K562 (cell line): ENCODE data around the gene TRIM37. TPM values are rescaled to one million over a fixed set of nuclear protein-coding genes. Genes with fewer than 3 reads are reported as not detected.

Experiments
- ATAC-seq: fragments of 200-7000 bp; cut with Tn5 transposase; 3 replicates; pipeline ENCODE4 v1.9.1; 2020; ENCODE audit warnings: moderate library complexity
- BruUV-seq: library from RNA; stranded (reverse); fragments of 400-500 nt; replicated peaks from 2 replicates; lab custom pipeline; 2021; lab: Mats Ljungman, UMichigan
- CTCF ChIA-PET: fragments of 300-600 bp; formaldehyde crosslinking; extraction: SDS; loops from one replicate; lab custom pipeline; 2021; ENCODE audit warnings: low intra/inter-chr PET ratio; lab: Yijun Ruan, JAX
- POLR2A ChIA-PET: fragments of 300-600, 350-650 bp; sonication (Branson Sonifier 250); formaldehyde crosslinking; extraction: SDS; loops from one replicate; lab custom pipeline; 2021; ENCODE audit warnings: antibody characterized with exemption, inconsistent platforms; lab: Yijun Ruan, JAX
- DNase-seq, 4 experiments: peaks; one replicate each; pipeline versions ENCODE4 v3.0.0 to v3.0.0-alpha.2; 2011 to 2018; ENCODE audit warnings: low spot score in 3 of 4, mixed read lengths in 3 of 4; ENCODE audit errors: extremely low read depth in 1 of 4
- FAIRE-seq: peaks from 2 replicates; lab custom pipeline; 2011; peaks lifted over from hg19 to GRCh38; lab: Jason Lieb, UNC
- H2AFZ ChIP-seq: 2 replicates; pipeline ENCODE4 v1.6.0; 2011; ENCODE audit warnings: low read depth, low read length, control low read depth, inconsistent platforms
- H3K27ac ChIP-seq: fragments of 200-600 bp; 3 replicates; pipeline ENCODE4 v1.8.0; 2011; ENCODE audit warnings: low read depth, mild to moderate bottlenecking, control low read depth, inconsistent platforms, low read length, moderate library complexity, mixed read lengths; ENCODE audit errors: extremely low read depth
- H3K27me3 ChIP-seq, 2 experiments: fragments of 300-600 bp in 1 of 2; 2 replicates in 1 of 2; 3 replicates in 1 of 2; pipeline versions ENCODE4 v1.6.0 to v1.8.0; 2011; ENCODE audit warnings: inconsistent platforms in 2 of 2, low read length in 2 of 2, mild to moderate bottlenecking in 1 of 2, mixed read lengths in 1 of 2, moderate library complexity in 1 of 2; ENCODE audit not compliant: control insufficient read depth in 2 of 2, insufficient read depth in 2 of 2
- H3K36me3 ChIP-seq: fragments of 300-600 bp; 3 replicates; pipeline ENCODE4 v1.8.0; 2011; ENCODE audit warnings: mild to moderate bottlenecking, low read length, inconsistent platforms; ENCODE audit not compliant: control insufficient read depth, insufficient read depth
- H3K4me1 ChIP-seq, 2 experiments: fragments of 200-600 bp in 1 of 2; replicated peaks in 1 of 2; 2 replicates in 1 of 2; 3 replicates in 1 of 2; pipeline versions ENCODE4 v1.5.1 to v1.8.0; 2011; ENCODE audit warnings: inconsistent platforms in 2 of 2, low read length in 2 of 2, mild to moderate bottlenecking in 1 of 2, mixed read lengths in 1 of 2, moderate library complexity in 1 of 2; ENCODE audit not compliant: control insufficient read depth in 2 of 2, insufficient read depth in 2 of 2
- H3K4me2 ChIP-seq: 2 replicates; pipeline ENCODE4 v1.6.1; 2011; ENCODE audit warnings: low read length, control low read depth, inconsistent platforms, mixed read lengths; ENCODE audit not compliant: insufficient read depth
- H3K4me3 ChIP-seq: fragments of 200-600 bp; sonication (generic), shearing (Covaris generic); 2 replicates; pipeline ENCODE4 v1.5.1; 2016; ENCODE audit warnings: control low read depth, inconsistent platforms
- H3K79me2 ChIP-seq: fragments of 200-600 bp; 3 replicates; pipeline ENCODE4 v1.8.0; 2011; ENCODE audit warnings: low read length, inconsistent platforms; ENCODE audit not compliant: control insufficient read depth, insufficient read depth
- H3K9ac ChIP-seq, 2 experiments: 2 replicates each; pipeline versions ENCODE4 v1.6.0 to v1.6.1; 2011; ENCODE audit warnings: low read depth in 2 of 2, low read length in 2 of 2, control low read depth in 1 of 2, inconsistent platforms in 1 of 2, mild to moderate bottlenecking in 1 of 2, mixed read lengths in 1 of 2; ENCODE audit not compliant: insufficient read depth in 1 of 2
- H3K9me1 ChIP-seq: one replicate; pipeline ENCODE4 v1.6.0; 2011; ENCODE audit warnings: inconsistent platforms, mild to moderate bottlenecking, low read length, moderate library complexity; ENCODE audit not compliant: control insufficient read depth, insufficient read depth
- H3K9me3 ChIP-seq: replicated peaks from 2 replicates; pipeline ENCODE4 v1.5.1; 2011; ENCODE audit warnings: low read depth, low read length, inconsistent platforms; ENCODE audit not compliant: control insufficient read depth, insufficient read depth
- H4K20me1 ChIP-seq: replicated peaks from 2 replicates; pipeline ENCODE4 v1.6.1; 2011; ENCODE audit warnings: low read length, inconsistent platforms, mixed read lengths; ENCODE audit not compliant: control insufficient read depth, insufficient read depth
- COPS2 ChIP-seq: fragments of 450-650 bp; conservative IDR thresholded peaks from 2 replicates; pipeline ENCODE4 v1.6.1; 2016; ENCODE audit warnings: mild to moderate bottlenecking, moderate library complexity
- HES1 ChIP-seq: fragments of 450-650 bp; IDR thresholded peaks from 2 replicates; pipeline ENCODE4 v1.6.1; 2016; ENCODE audit warnings: low read depth, mild to moderate bottlenecking, moderate library complexity
- POLR2H ChIP-seq: IDR thresholded peaks from 2 replicates; pipeline ENCODE4 v1.6.1; 2016; ENCODE audit warnings: missing genetic modification characterization, low read depth, mild to moderate bottlenecking, control low read depth, missing compliant biosample characterization, moderate library complexity
- RBM17 ChIP-seq: fragments of 200-400 bp; formaldehyde crosslinking; IDR thresholded peaks from 2 replicates; pipeline ENCODE4 v1.6.1; 2017; ENCODE audit warnings: low read depth, mild to moderate bottlenecking, low read length, borderline replicate concordance
- RFX7 ChIP-seq: fragments of 250-450 bp; sonication (Bioruptor Pico); IDR thresholded peaks from 2 replicates; pipeline ENCODE4 v1.5.1; 2021; ENCODE audit warnings: mild to moderate bottlenecking
- SRSF1 ChIP-seq: fragments of 200-400 bp; formaldehyde crosslinking; IDR thresholded peaks from 2 replicates; pipeline ENCODE4 v1.6.1; 2017; ENCODE audit warnings: mild to moderate bottlenecking, low read depth, low read length, moderate library complexity
- ZNF57 ChIP-seq: fragments of 450-650 bp; formaldehyde crosslinking; IDR thresholded peaks from 2 replicates; pipeline ENCODE4 v1.4.0; 2020; ENCODE audit warnings: mild to moderate bottlenecking, moderate library complexity
- WGBS: fragments of 100-300 bp; shearing (Covaris generic); methylation state at CpG from one replicate; pipeline ENCODE4 v1.1.6; 2016; ENCODE audit warnings: low coverage, mixed read lengths; ENCODE audit not compliant: insufficient coverage; ENCODE audit errors: missing lambda C conversion rate; 5-methylcytosine and 5-hydroxymethylcytosine counted together
- in situ Hi-C: fragments of 300-500 bp; cut with MboI; formaldehyde crosslinking; loops from 4 replicates; pipeline ENCODE4 v1.15.0; 2018; ENCODE audit warnings: inconsistent platforms, mixed read lengths
- intact Hi-C: fragments of 100-400 bp; cut with micrococcal nuclease; formaldehyde crosslinking; loops from 2 replicates; pipeline ENCODE4 v1.14.2; 2022
- polyA plus RNA-seq, 8 experiments: library from polyadenylated mRNA; depleted of rRNA in 4 of 8; stranded (reverse) in 5 of 8; unstranded in 3 of 8; fragments of >200 nt; fragmentation: Nextera tagmentation in 2 of 8; fragmentation: Illumina TruSeq in 1 of 8; extraction: Ambion mirVana in 2 of 8; extraction: Trizol in 1 of 8; gene quantifications; 2 replicates each; pipeline versions ENCODE4 v1.2.1 to v1.2.3, GENCODE V29; 2011 to 2014; ENCODE audit warnings: inconsistent platforms in 1 of 8, missing spikeins in 1 of 8
- total RNA-seq, 7 experiments: library from RNA; depleted of rRNA in 6 of 7; stranded (reverse); fragments of >200 nt in 6 of 7; fragmentation: Illumina TruSeq in 2 of 7; extraction: Trizol in 2 of 7; gene quantifications; 2 replicates each; pipeline versions ENCODE4 v1.2.1 to v1.2.3, GENCODE V29; 2011 to 2021; ENCODE audit warnings: low replicate concordance in 1 of 7
- TF ChIP-seq, protein P1 (sequence below): fragments of 250-450 bp; sonication (Bioruptor Pico); IDR thresholded peaks from 2 replicates; pipeline ENCODE4 v1.8.0; 2022; ENCODE audit warnings: moderate library complexity, mild to moderate bottlenecking, inconsistent platforms
- TF ChIP-seq, protein P2 (sequence below): fragments of 450-650 bp; IDR thresholded peaks from 2 replicates; pipeline ENCODE4 v1.6.1; 2016; ENCODE audit warnings: mild to moderate bottlenecking, moderate library complexity

The TRIM37 gene
- total and polyA plus RNA-seq, 9 of the 15 experiments (the other 6 are each of a cell fraction or from before 2014, with no cell fraction given) = 4.5 to 31.4 (median 23.8) TPM

GRCh38 chr17:59124665-59125064, 18.0 kb upstream of the TRIM37 start:
- no peak overlapping the region for H3K4me2 ChIP-seq
- H3K4me1 ChIP-seq = no peaks in the 10 kb centered on the region
- H3K27ac ChIP-seq = no peak overlapping the region; the same call in 2 of the 3 replicates
- no peak for DNase-seq
- 0 out of 2 replicates have a peak, but pooled peaks cover 1% of the 10 kb centered on the region for H3K9me3 ChIP-seq
- ChIA-PET POLR2A (interaction anchor here (1.1 to 1.2 kb wide), 2 partner anchors 9 to 18 kb away, joined by 4 to 5 read pairs; partner anchors contain the start of gene TRIM37), CTCF (no interaction called here)
- FAIRE-seq = no peak
- peaks cover 62% of the 10 kb centered on the region; the same call in 2 of the 3 replicates for H3K36me3 ChIP-seq
- H3K9ac ChIP-seq = no peak overlapping the region
- BruUV-seq = no TSS peak
- in situ Hi-C loops (no loop called here), intact Hi-C loops (no loop called here)
- no peaks in the 10 kb centered on the region for H4K20me1 ChIP-seq
- H3K27me3 ChIP-seq = no peaks in the 10 kb centered on the region
- peaks cover 18% of the 10 kb centered on the region for H3K79me2 ChIP-seq
- H2AFZ ChIP-seq = no peak overlapping the region
- no peak overlapping the region for H3K4me3 ChIP-seq
- WGBS = 91% methylated on average over 3 of the region's 6 CpGs
- no peak for ATAC-seq
- H3K9me1 ChIP-seq = no peaks in the 10 kb centered on the region
- TF ChIP-seq, protein P1, sequence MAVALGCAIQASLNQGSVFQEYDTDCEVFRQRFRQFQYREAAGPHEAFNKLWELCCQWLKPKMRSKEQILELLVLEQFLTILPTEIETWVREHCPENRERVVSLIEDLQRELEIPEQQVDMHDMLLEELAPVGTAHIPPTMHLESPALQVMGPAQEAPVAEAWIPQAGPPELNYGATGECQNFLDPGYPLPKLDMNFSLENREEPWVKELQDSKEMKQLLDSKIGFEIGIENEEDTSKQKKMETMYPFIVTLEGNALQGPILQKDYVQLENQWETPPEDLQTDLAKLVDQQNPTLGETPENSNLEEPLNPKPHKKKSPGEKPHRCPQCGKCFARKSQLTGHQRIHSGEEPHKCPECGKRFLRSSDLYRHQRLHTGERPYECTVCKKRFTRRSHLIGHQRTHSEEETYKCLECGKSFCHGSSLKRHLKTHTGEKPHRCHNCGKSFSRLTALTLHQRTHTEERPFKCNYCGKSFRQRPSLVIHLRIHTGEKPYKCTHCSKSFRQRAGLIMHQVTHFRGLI (CRISPR knock-in tag) = no peak
- TF ChIP-seq, protein P2, sequence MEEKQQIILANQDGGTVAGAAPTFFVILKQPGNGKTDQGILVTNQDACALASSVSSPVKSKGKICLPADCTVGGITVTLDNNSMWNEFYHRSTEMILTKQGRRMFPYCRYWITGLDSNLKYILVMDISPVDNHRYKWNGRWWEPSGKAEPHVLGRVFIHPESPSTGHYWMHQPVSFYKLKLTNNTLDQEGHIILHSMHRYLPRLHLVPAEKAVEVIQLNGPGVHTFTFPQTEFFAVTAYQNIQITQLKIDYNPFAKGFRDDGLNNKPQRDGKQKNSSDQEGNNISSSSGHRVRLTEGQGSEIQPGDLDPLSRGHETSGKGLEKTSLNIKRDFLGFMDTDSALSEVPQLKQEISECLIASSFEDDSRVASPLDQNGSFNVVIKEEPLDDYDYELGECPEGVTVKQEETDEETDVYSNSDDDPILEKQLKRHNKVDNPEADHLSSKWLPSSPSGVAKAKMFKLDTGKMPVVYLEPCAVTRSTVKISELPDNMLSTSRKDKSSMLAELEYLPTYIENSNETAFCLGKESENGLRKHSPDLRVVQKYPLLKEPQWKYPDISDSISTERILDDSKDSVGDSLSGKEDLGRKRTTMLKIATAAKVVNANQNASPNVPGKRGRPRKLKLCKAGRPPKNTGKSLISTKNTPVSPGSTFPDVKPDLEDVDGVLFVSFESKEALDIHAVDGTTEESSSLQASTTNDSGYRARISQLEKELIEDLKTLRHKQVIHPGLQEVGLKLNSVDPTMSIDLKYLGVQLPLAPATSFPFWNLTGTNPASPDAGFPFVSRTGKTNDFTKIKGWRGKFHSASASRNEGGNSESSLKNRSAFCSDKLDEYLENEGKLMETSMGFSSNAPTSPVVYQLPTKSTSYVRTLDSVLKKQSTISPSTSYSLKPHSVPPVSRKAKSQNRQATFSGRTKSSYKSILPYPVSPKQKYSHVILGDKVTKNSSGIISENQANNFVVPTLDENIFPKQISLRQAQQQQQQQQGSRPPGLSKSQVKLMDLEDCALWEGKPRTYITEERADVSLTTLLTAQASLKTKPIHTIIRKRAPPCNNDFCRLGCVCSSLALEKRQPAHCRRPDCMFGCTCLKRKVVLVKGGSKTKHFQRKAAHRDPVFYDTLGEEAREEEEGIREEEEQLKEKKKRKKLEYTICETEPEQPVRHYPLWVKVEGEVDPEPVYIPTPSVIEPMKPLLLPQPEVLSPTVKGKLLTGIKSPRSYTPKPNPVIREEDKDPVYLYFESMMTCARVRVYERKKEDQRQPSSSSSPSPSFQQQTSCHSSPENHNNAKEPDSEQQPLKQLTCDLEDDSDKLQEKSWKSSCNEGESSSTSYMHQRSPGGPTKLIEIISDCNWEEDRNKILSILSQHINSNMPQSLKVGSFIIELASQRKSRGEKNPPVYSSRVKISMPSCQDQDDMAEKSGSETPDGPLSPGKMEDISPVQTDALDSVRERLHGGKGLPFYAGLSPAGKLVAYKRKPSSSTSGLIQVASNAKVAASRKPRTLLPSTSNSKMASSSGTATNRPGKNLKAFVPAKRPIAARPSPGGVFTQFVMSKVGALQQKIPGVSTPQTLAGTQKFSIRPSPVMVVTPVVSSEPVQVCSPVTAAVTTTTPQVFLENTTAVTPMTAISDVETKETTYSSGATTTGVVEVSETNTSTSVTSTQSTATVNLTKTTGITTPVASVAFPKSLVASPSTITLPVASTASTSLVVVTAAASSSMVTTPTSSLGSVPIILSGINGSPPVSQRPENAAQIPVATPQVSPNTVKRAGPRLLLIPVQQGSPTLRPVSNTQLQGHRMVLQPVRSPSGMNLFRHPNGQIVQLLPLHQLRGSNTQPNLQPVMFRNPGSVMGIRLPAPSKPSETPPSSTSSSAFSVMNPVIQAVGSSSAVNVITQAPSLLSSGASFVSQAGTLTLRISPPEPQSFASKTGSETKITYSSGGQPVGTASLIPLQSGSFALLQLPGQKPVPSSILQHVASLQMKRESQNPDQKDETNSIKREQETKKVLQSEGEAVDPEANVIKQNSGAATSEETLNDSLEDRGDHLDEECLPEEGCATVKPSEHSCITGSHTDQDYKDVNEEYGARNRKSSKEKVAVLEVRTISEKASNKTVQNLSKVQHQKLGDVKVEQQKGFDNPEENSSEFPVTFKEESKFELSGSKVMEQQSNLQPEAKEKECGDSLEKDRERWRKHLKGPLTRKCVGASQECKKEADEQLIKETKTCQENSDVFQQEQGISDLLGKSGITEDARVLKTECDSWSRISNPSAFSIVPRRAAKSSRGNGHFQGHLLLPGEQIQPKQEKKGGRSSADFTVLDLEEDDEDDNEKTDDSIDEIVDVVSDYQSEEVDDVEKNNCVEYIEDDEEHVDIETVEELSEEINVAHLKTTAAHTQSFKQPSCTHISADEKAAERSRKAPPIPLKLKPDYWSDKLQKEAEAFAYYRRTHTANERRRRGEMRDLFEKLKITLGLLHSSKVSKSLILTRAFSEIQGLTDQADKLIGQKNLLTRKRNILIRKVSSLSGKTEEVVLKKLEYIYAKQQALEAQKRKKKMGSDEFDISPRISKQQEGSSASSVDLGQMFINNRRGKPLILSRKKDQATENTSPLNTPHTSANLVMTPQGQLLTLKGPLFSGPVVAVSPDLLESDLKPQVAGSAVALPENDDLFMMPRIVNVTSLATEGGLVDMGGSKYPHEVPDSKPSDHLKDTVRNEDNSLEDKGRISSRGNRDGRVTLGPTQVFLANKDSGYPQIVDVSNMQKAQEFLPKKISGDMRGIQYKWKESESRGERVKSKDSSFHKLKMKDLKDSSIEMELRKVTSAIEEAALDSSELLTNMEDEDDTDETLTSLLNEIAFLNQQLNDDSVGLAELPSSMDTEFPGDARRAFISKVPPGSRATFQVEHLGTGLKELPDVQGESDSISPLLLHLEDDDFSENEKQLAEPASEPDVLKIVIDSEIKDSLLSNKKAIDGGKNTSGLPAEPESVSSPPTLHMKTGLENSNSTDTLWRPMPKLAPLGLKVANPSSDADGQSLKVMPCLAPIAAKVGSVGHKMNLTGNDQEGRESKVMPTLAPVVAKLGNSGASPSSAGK = no peak
- TF ChIP-seq COPS2 (no peak), POLR2H (tag) (no peak), HES1 (no peak), RBM17 (no peak), SRSF1 (no peak), ZNF57 (CRISPR knock-in tag) (no peak), RFX7 (no peak)
